HUES48 (cell line): ENCODE measurements around the gene TIGD1.

Experiments used
- H3K27ac ChIP-seq: one replicate; pipeline ENCODE4 v1.7.0; 2013; ENCODE audit warnings: low read depth, low read length, inconsistent platforms
- H3K27me3 ChIP-seq: 2 replicates; pipeline ENCODE4 v1.6.1; 2013; ENCODE audit warnings: mild to moderate bottlenecking, low read length; ENCODE audit not compliant: control insufficient read depth, insufficient read depth
- H3K36me3 ChIP-seq: 2 replicates; pipeline ENCODE4 v1.6.1; 2013; ENCODE audit warnings: low read length; ENCODE audit not compliant: control insufficient read depth, insufficient read depth
- H3K4me1 ChIP-seq: 2 replicates; pipeline ENCODE4 v1.6.1; 2013; ENCODE audit warnings: mild to moderate bottlenecking, low read length; ENCODE audit not compliant: control insufficient read depth, insufficient read depth
- H3K4me3 ChIP-seq: 2 replicates; pipeline ENCODE4 v1.5.1; 2013; ENCODE audit warnings: mild to moderate bottlenecking, low read depth, low read length
- H3K9ac ChIP-seq: 2 replicates; pipeline ENCODE4 v1.6.1; 2013; ENCODE audit warnings: mild to moderate bottlenecking, low read depth, low read length, moderate library complexity
- H3K9me3 ChIP-seq: 2 replicates; pipeline ENCODE4 v1.6.1; 2013; ENCODE audit warnings: low read length; ENCODE audit not compliant: control insufficient read depth, insufficient read depth

The TIGD1 gene

GRCh38 chr2:232528746-232529460 lies 21.5 kb downstream of the TIGD1 start:
- Histone ChIP-seq H3K27me3 (peaks cover 22% of the 10 kb centered on the region), H3K9me3 (no peaks in the 10 kb centered on the region), H3K4me3 (no peak overlapping the region), H3K4me1 (peaks cover 4% of the 10 kb centered on the region; the same call in 1 of the 2 replicates), H3K27ac (no peak overlapping the region), H3K9ac (no peak overlapping the region), H3K36me3 (no peaks in the 10 kb centered on the region)

GRCh38 chr2:232527905-232528470 lies 22.4 kb downstream of the TIGD1 start:
- H3K4me3 ChIP-seq: no peak overlapping the region
- H3K27me3 ChIP-seq: peaks cover 31% of the 10 kb centered on the region
- H3K27ac ChIP-seq: no peak overlapping the region
- H3K9me3 ChIP-seq: no peaks in the 10 kb centered on the region
- no peaks in the 10 kb centered on the region for H3K36me3 ChIP-seq
- H3K4me1 ChIP-seq: peaks cover 4% of the 10 kb centered on the region; the same call in 1 of the 2 replicates
- no peak overlapping the region for H3K9ac ChIP-seq

- H3K4me3 ChIP-seq: no peak overlapping the region
- no peaks in the 10 kb centered on the region for H3K9me3 ChIP-seq
- H3K36me3 ChIP-seq: no peaks in the 10 kb centered on the region
- no peak overlapping the region for H3K27ac ChIP-seq
- H3K4me1 ChIP-seq: peaks cover 8% of the 10 kb centered on the region; the same call in 1 of the 2 replicates
- H3K9ac ChIP-seq: no peak overlapping the region
- H3K27me3 ChIP-seq: peaks cover 47% of the 10 kb centered on the region
Measured at GRCh38 chr2:232526372-232526941, 23.9 kb downstream of the TIGD1 start.

- H3K36me3 ChIP-seq: no peaks in the 10 kb centered on the region
- peaks cover 52% of the 10 kb centered on the region for H3K27me3 ChIP-seq
- no peak within 1 kb of the TSS for H3K27ac ChIP-seq
- no peak within 1 kb of the TSS for H3K9ac ChIP-seq
- H3K9me3 ChIP-seq: no peaks in the 10 kb centered on the region
- H3K4me3 ChIP-seq: no peak within 1 kb of the TSS
- peaks cover 8% of the 10 kb centered on the region; the same call in 1 of the 2 replicates for H3K4me1 ChIP-seq
Measured at GRCh38 chr2:232525791-232526371, 24.5 kb downstream of the TIGD1 start, which contains the start of gene CHRND. Gene CHRND (plus strand): TSS chr2:232526160. CDS start chr2:232526216, 56 bp downstream.

GRCh38 chr2:232525199-232525598 lies 25.2 kb downstream of the TIGD1 start:
- Histone ChIP-seq H3K4me3 (no peak overlapping the region), H3K4me1 (peaks cover 8% of the 10 kb centered on the region; the same call in 1 of the 2 replicates), H3K36me3 (no peaks in the 10 kb centered on the region), H3K9ac (no peak overlapping the region), H3K9me3 (no peaks in the 10 kb centered on the region), H3K27me3 (peaks cover 59% of the 10 kb centered on the region), H3K27ac (no peak overlapping the region)

- H3K27ac ChIP-seq: no peak overlapping the region
- peaks cover 61% of the 10 kb centered on the region for H3K27me3 ChIP-seq
- H3K9me3 ChIP-seq: no peaks in the 10 kb centered on the region
- H3K9ac ChIP-seq: no peak overlapping the region
- 0 out of 2 replicates have a peak overlapping the region, but pooled peaks have one; percentile 68 for H3K4me3 ChIP-seq
- no peaks in the 10 kb centered on the region for H3K36me3 ChIP-seq
- peaks cover 8% of the 10 kb centered on the region; the same call in 1 of the 2 replicates for H3K4me1 ChIP-seq
Measured at GRCh38 chr2:232524771-232525170, 25.6 kb downstream of the TIGD1 start.

GRCh38 chr2:232523682-232524597 lies 26.4 kb downstream of the TIGD1 start:
- no peak overlapping the region for H3K27ac ChIP-seq
- no peak overlapping the region for H3K9ac ChIP-seq
- H3K9me3 ChIP-seq: no peaks in the 10 kb centered on the region
- H3K36me3 ChIP-seq: no peaks in the 10 kb centered on the region
- H3K4me1 ChIP-seq: peaks cover 8% of the 10 kb centered on the region; the same call in 1 of the 2 replicates
- peak overlapping the region; percentile 68 for H3K4me3 ChIP-seq
- H3K27me3 ChIP-seq: peaks cover 67% of the 10 kb centered on the region

GRCh38 chr2:232523402-232523681 lies 27.0 kb downstream of the TIGD1 start:
- no peak overlapping the region for H3K27ac ChIP-seq
- H3K36me3 ChIP-seq: no peaks in the 10 kb centered on the region
- H3K4me3 ChIP-seq: peak overlapping the region; percentile 68
- H3K9ac ChIP-seq: no peak overlapping the region
- peaks cover 67% of the 10 kb centered on the region for H3K27me3 ChIP-seq
- peaks cover 8% of the 10 kb centered on the region; the same call in 1 of the 2 replicates for H3K4me1 ChIP-seq
- no peaks in the 10 kb centered on the region for H3K9me3 ChIP-seq

- H3K4me1 ChIP-seq: peaks cover 8% of the 10 kb centered on the region; the same call in 1 of the 2 replicates
- no peaks in the 10 kb centered on the region for H3K36me3 ChIP-seq
- H3K9ac ChIP-seq: no peak overlapping the region
- peaks cover 62% of the 10 kb centered on the region for H3K27me3 ChIP-seq
- no peaks in the 10 kb centered on the region for H3K9me3 ChIP-seq
- H3K27ac ChIP-seq: no peak overlapping the region
- H3K4me3 ChIP-seq: peak overlapping the region; percentile 39; the same call in 1 of the 2 replicates
Measured at GRCh38 chr2:232522623-232523401, 27.5 kb downstream of the TIGD1 start.
